NCI-H460 (cell line): ENCODE measurements around the gene HAGHL. TPM values are rescaled to one million over a fixed set of nuclear protein-coding genes. Genes with fewer than 3 reads are reported as not detected.
"Not testable (repeated sequence)": the region's sequence is repeated elsewhere in the genome, so short reads cannot be mapped to it uniquely, and the experiment has no call there.

ENCODE experiments used
- DNase-seq: peaks from one replicate; pipeline ENCODE4 v3.0.0-alpha.2; 2016; ENCODE audit warnings: low read depth; ENCODE audit errors: extremely low read depth
- total RNA-seq: library from RNA; depleted of rRNA; stranded (reverse); fragments of >200 nt; shearing (Covaris generic); gene quantifications from 2 replicates; pipeline ENCODE4 v1.2.3, GENCODE V29; 2014

HAGHL gene
- total RNA-seq, 1 experiment from 2014 or later, result 9.3 TPM

GRCh38 chr16:750485-750884 is 23.6 kb downstream of the HAGHL start:
- DNase-seq, result no peak

- DNase-seq, result no peak
Observed at GRCh38 chr16:751152-752006, 24.5 kb downstream of the HAGHL start.

GRCh38 chr16:752007-752312 is 25.1 kb downstream of the HAGHL start:
- DNase-seq, result no peak

- not testable (repeated sequence) for DNase-seq
Observed at GRCh38 chr16:754121-754607, 27.3 kb downstream of the HAGHL start.

GRCh38 chr16:754656-755055 is 27.8 kb downstream of the HAGHL start:
- DNase-seq, result no peak

- DNase-seq, result no peak
Observed at GRCh38 chr16:756428-756827, 29.5 kb downstream of the HAGHL start.

GRCh38 chr16:759110-759910 is 32.4 kb downstream of the HAGHL start:
- DNase-seq, result no peak

- DNase-seq, result no peak
Observed at GRCh38 chr16:760065-760464, 33.2 kb downstream of the HAGHL start.

GRCh38 chr16:760545-761343 is 33.8 kb downstream of the HAGHL start, which contains the start of gene MSLN:
Gene MSLN (plus strand): TSS chr16:760734. CDS start chr16:762681, 1,947 bp downstream.
- no peak for DNase-seq

GRCh38 chr16:761625-762513 is 35.0 kb downstream of the HAGHL start:
- no peak for DNase-seq

GRCh38 chr16:762595-763268 is 35.8 kb downstream of the HAGHL start:
- DNase-seq, result no peak

- DNase-seq, result no peak
Observed at GRCh38 chr16:763369-764183, 36.7 kb downstream of the HAGHL start.

GRCh38 chr16:764184-764750 is 37.4 kb downstream of the HAGHL start:
- no peak for DNase-seq

GRCh38 chr16:764848-765487 is 38.1 kb downstream of the HAGHL start:
- DNase-seq, result no peak

- no peak for DNase-seq
Observed at GRCh38 chr16:765488-765865, 38.6 kb downstream of the HAGHL start.

GRCh38 chr16:766008-766819 is 39.3 kb downstream of the HAGHL start:
- DNase-seq, result no peak
